Mucosa of rectum (tissue), 2 donors: ENCODE results near the gene SUGCT.
A peak's percentile ranks its signal among the peaks of the same experiment; 100 is the strongest.

Experiments used
- H3K27ac ChIP-seq, 2 donors: one replicate each; pipeline ENCODE4 v1.7.0; 2013; ENCODE audit warnings: inconsistent platforms in 2 of 2, low read depth in 2 of 2, low read length in 2 of 2
- H3K27me3 ChIP-seq, 2 donors: one replicate each; pipeline ENCODE4 v1.7.0; 2013; ENCODE audit warnings: low read length in 2 of 2; ENCODE audit not compliant: control insufficient read depth in 2 of 2, insufficient read depth in 2 of 2
- H3K36me3 ChIP-seq, 2 donors: one replicate each; pipeline ENCODE4 v1.7.0; 2013; ENCODE audit warnings: low read length in 2 of 2; ENCODE audit not compliant: control insufficient read depth in 2 of 2, insufficient read depth in 2 of 2
- H3K4me1 ChIP-seq, 2 donors: one replicate each; pipeline ENCODE4 v1.7.0; 2013; ENCODE audit warnings: low read length in 2 of 2, mild to moderate bottlenecking in 1 of 2; ENCODE audit not compliant: control insufficient read depth in 2 of 2, insufficient read depth in 2 of 2
- H3K4me3 ChIP-seq, 2 donors: one replicate each; pipeline ENCODE4 v1.7.0; 2013; ENCODE audit warnings: low read length in 2 of 2
- H3K9ac ChIP-seq, 2 donors: one replicate each; pipeline ENCODE4 v1.7.0; 2013; ENCODE audit warnings: low read length in 2 of 2, low read depth in 1 of 2, mild to moderate bottlenecking in 1 of 2
- H3K9me3 ChIP-seq, 2 donors: one replicate each; pipeline ENCODE4 v1.7.0; 2013; ENCODE audit warnings: low read length in 2 of 2; ENCODE audit not compliant: control insufficient read depth in 2 of 2
- donor health status: healthy.
- donor health status: Normal muscosa, but diverticular disease.

Gene SUGCT

DNA sequence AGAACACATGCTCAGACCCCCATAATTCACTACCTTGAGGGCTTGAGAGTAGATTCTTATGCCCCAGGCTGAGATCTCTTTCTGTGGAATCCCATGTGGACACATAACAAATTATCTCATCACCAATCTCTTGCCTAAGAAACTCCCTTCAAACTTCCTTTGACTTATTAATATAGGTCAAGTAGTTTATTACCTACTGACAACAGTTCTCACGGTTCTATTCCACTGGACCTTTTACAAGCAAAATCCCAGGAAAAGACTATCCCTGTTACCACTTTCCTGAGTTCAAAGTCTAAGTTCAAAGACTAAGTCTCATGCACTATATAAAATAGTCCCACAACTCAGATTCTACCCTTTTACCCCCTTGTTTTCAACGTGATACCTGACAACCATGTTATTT, 754.7 kb downstream of the SUGCT start:
- H3K4me1 ChIP-seq = peaks cover 3 to 6% of the 10 kb centered on the region in 2 donors
- no peak overlapping the region for H3K4me3 ChIP-seq
- no peaks in the 10 kb centered on the region for H3K36me3 ChIP-seq
- peak overlapping the region; percentile 3 to 53 for H3K27ac ChIP-seq
- no peak overlapping the region for H3K9ac ChIP-seq
- H3K27me3 ChIP-seq = no peaks in the 10 kb centered on the region
- H3K9me3 ChIP-seq = peaks cover 0 to 7% of the 10 kb centered on the region in 2 donors

DNA sequence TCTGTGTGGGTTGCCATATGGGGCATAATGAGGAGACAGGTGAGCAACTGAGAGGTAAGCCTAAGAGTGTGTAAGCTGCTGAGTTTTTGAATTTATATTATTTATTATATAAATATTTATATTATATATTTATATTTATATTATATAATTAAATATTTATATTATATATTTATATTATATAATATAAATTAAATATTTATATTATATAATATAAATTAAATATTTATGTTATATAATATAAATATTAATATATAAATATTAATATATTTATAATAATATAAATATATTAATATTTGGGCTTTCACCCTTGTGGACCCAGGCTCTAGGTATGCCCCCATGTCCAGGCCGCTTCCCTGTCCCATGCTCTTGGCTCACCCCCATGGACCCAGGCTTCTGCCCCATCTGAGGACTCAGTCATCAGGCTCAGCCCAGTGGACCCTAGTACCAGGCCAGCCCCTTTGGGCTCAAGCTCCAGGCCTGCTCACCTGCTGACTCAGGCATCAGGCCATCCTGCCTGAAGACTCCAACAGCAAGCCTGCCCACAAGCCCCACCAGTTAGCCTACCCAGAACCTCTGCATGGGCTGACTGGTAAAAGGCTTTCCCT, 755.4 kb downstream of the SUGCT start:
- peaks cover 0 to 7% of the 10 kb centered on the region in 2 donors for H3K9me3 ChIP-seq
- no peaks in the 10 kb centered on the region for H3K36me3 ChIP-seq
- H3K4me3 ChIP-seq = no peak overlapping the region
- H3K9ac ChIP-seq = no peak overlapping the region
- no peaks in the 10 kb centered on the region for H3K27me3 ChIP-seq
- no peak overlapping the region for H3K27ac ChIP-seq
- H3K4me1 ChIP-seq = peaks cover 3 to 6% of the 10 kb centered on the region in 2 donors

- Histone ChIP-seq H3K4me3 (no peak overlapping the region), H3K36me3 (no peaks in the 10 kb centered on the region), H3K27ac (no peak overlapping the region), H3K9me3 (peaks cover 0 to 7% of the 10 kb centered on the region in 2 donors), H3K4me1 (peaks cover 3 to 6% of the 10 kb centered on the region in 2 donors), H3K27me3 (no peaks in the 10 kb centered on the region), H3K9ac (no peak overlapping the region)
These were observed 756.4 kb downstream of the SUGCT start for GRCh38 chr7:40891232-40891631.

DNA sequence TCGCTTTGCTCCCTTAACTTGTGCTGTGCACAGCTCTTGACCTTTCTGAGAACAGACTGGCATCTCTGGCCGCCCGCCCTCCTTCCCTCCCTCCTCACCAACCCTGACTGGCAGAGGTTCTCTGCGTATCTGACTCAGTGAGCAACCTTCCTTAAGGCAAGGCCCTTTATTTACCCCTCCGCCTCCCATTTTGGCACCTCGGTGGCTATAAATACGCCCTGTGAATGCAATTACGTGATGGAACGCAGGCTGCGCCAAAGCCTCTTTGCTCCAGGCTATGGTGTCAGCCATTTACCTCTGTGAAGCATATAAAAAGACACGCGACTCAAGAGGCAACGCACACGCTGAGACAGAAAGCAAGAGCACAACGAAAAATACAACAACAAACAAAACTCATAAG, 764.3 kb downstream of the SUGCT start:
- no peaks in the 10 kb centered on the region for H3K27me3 ChIP-seq
- H3K9ac ChIP-seq = no peak overlapping the region
- H3K27ac ChIP-seq = no peak overlapping the region
- H3K9me3 ChIP-seq = peaks cover 0 to 2% of the 10 kb centered on the region in 2 donors
- H3K4me3 ChIP-seq = no peak overlapping the region
- no peaks in the 10 kb centered on the region for H3K4me1 ChIP-seq
- H3K36me3 ChIP-seq = no peaks in the 10 kb centered on the region

GRCh38 chr7:40899636-40900507, 765.1 kb downstream of the SUGCT start:
- H3K9me3 ChIP-seq = peaks cover 0 to 2% of the 10 kb centered on the region in 2 donors
- no peak overlapping the region for H3K4me3 ChIP-seq
- H3K4me1 ChIP-seq = no peaks in the 10 kb centered on the region
- no peak overlapping the region for H3K9ac ChIP-seq
- no peaks in the 10 kb centered on the region for H3K36me3 ChIP-seq
- H3K27me3 ChIP-seq = no peaks in the 10 kb centered on the region
- H3K27ac ChIP-seq = peak overlapping the region in 1 of 2 donors; percentile 48

DNA sequence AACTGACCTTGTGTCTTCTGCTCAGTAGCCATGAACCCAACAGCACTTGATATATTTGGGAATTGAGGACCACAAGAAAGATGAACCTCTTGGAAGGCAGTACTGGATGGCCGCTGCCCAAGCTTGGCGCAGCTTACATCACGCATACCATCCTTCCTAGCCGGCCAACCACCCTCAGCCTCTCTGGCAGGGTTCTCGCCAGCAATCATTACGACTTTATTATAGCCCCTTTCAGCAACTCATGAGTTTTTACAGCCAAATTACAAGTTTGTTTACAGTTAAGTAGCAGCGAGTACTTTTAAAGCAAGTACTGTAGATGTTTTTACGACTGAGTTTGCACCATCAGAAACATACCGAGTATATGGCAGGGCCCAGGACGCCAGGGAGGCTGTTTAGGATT, 769.1 kb downstream of the SUGCT start:
- Histone ChIP-seq H3K36me3 (no peaks in the 10 kb centered on the region), H3K27ac (no peak overlapping the region), H3K4me1 (no peaks in the 10 kb centered on the region), H3K4me3 (no peak overlapping the region), H3K9ac (no peak overlapping the region), H3K27me3 (no peaks in the 10 kb centered on the region), H3K9me3 (no peaks in the 10 kb centered on the region)

DNA sequence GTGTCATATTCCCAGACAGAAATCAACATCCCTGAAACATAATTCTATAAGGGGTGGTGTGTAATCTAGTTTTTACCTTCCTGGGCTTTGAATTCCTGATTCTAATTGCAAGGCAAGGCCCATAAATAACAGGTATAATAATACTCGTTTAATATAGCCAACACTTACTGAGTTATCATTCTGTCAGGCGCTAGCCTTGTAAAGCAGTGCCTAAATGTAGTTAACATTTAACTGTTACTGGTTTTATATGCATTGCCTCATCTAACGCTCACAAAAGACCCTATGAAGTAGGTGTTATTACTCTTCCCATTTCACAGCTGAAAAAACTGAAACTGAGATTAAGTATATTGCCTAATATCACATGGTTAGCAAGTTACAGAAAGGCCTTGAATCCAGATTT, 772.5 kb downstream of the SUGCT start:
- Histone ChIP-seq H3K9me3 (no peaks in the 10 kb centered on the region), H3K4me1 (no peaks in the 10 kb centered on the region), H3K27me3 (no peaks in the 10 kb centered on the region), H3K36me3 (no peaks in the 10 kb centered on the region), H3K27ac (no peak overlapping the region), H3K9ac (no peak overlapping the region), H3K4me3 (no peak overlapping the region)

- Histone ChIP-seq H3K9me3 (no peaks in the 10 kb centered on the region), H3K4me3 (no peak overlapping the region), H3K27ac (no peak overlapping the region), H3K27me3 (no peaks in the 10 kb centered on the region), H3K9ac (no peak overlapping the region), H3K4me1 (no peaks in the 10 kb centered on the region), H3K36me3 (no peaks in the 10 kb centered on the region)
These were observed 774.7 kb downstream of the SUGCT start for GRCh38 chr7:40909346-40909980.
